Retinal pigment epithelial cell (primary cell): Measurements from ENCODE around the gene RIPOR2.
A peak's percentile ranks its signal among the peaks of the same experiment; 100 is the strongest.

Experiments
- DNase-seq: peaks from one replicate; pipeline ENCODE4 v3.0.0-alpha.2; 2010; ENCODE audit warnings: low read depth
- H3K4me3 ChIP-seq: 2 replicates; pipeline ENCODE4 v1.5.1; 2011; ENCODE audit warnings: mild to moderate bottlenecking, low read length, control low read depth, moderate library complexity
- TF ChIP-seq, protein P1 (sequence below): conservative IDR thresholded peaks from 2 replicates; pipeline ENCODE4 v1.5.1; 2011; ENCODE audit warnings: low read depth, low read length, control low read depth, inconsistent platforms

Gene RIPOR2

DNA sequence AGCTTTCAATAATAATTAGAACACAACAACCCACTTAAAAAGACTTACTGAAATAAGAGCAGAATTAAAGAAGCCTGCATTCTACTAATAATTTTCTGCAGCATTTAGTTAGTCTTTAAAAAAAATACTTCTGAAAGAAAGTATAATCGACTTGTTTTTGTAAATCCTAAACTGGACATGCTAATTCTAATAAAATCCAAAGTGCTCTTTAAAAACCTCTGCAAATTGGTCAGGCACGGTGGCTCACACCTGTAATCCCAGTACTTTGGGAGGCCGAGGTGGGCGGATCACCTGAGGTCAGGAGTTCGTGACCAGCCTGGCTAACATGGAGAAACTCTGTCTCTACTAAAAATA lies 79.5 kb downstream of the RIPOR2 start:
- TF ChIP-seq, protein P1, sequence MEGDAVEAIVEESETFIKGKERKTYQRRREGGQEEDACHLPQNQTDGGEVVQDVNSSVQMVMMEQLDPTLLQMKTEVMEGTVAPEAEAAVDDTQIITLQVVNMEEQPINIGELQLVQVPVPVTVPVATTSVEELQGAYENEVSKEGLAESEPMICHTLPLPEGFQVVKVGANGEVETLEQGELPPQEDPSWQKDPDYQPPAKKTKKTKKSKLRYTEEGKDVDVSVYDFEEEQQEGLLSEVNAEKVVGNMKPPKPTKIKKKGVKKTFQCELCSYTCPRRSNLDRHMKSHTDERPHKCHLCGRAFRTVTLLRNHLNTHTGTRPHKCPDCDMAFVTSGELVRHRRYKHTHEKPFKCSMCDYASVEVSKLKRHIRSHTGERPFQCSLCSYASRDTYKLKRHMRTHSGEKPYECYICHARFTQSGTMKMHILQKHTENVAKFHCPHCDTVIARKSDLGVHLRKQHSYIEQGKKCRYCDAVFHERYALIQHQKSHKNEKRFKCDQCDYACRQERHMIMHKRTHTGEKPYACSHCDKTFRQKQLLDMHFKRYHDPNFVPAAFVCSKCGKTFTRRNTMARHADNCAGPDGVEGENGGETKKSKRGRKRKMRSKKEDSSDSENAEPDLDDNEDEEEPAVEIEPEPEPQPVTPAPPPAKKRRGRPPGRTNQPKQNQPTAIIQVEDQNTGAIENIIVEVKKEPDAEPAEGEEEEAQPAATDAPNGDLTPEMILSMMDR = no peak
- DNase-seq = no peak
- H3K4me3 ChIP-seq = no peak overlapping the region

DNA sequence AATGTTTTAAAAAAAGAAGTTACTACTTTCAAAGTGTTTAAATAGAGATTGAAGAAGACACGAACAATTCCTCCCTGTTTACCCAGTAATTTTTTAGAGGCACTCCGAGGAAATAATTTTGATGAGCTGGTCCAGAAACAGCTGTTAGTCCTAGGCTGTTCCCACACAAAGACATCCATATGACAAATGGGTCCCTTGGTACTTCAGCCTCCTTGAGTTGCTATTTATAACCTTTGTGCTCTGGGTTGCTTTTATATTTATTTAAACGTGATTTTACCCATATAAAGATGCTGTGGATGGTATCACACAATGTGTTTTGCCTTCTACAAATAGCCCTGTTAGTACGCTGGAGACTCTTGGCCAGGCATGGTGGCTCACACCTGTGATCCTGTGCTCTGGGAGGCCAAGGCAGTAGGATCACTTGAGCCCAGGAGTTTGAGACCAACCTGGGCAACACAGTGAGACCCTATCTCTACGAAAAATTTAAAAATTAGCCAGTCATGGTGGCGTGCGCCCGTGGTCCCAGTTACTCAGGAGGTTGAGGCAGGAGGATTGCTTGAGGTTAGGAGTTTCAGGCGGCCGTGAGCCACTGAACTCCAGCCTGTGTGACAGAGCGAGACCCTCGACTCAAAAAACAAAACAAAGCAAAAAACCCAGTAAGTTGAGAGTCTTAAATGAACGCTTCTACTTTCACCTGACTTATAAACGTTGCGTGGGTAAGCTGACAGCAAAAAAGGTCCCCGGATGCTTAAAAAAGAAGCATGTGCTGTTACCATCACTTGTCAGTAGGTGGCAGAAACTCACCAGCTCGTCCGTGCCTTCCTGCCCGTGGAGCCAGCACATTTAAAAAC lies 80.1 kb downstream of the RIPOR2 start:
- peak; percentile 29 for DNase-seq
- TF ChIP-seq, protein P1 = peak; percentile 89
- H3K4me3 ChIP-seq = no peak overlapping the region

DNA sequence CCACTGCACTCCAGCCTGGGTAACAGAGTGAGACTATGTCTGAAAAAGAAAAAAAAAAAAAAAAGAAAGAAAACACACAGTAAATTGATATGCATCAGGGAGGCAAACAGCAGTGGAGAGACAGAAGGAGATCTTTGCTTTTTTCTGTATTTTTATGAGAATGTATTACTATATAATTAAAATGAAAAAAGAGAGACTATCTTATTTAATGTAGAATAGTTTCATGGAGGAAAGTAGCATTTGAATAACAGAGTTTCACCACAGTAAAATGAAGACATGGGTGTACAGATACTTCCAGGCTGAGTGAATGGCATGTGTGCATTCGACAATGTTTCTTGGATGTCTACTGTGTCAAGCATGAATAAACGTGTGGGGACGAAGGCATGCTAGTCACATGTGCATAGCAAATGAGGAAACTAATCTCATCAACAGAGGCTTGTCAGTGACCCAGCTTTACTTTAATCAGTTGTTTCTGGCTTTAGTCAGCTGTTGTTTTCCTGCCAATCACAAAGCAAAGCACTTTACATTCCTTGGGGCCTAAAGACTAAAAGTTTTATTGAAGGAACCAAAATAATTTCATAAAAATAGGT lies 81.6 kb downstream of the RIPOR2 start:
- no peak overlapping the region for H3K4me3 ChIP-seq
- TF ChIP-seq, protein P1 = no peak
- peak; percentile 24 for DNase-seq

DNA sequence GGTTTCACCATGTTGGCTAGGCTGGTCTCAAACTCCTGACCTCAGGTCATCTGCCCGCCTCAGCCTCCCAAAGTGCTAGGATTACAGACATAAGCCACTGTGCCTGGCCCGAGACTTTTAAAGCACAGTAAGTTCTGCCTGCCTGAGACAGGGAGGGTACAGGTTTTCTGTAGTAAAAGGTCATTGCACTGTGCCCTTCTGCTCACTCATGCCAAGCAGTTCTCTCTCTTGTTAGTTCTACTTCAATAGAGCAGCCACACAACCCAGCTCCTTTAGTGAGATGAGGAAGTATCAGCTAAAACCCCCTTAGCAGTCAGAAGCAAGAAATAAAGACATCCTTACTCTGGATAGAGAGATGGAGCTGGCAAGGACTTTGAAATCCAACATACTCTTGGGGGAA lies 84.7 kb downstream of the RIPOR2 start:
- TF ChIP-seq, protein P1 = no peak
- H3K4me3 ChIP-seq = no peak overlapping the region
- DNase-seq = no peak

DNA sequence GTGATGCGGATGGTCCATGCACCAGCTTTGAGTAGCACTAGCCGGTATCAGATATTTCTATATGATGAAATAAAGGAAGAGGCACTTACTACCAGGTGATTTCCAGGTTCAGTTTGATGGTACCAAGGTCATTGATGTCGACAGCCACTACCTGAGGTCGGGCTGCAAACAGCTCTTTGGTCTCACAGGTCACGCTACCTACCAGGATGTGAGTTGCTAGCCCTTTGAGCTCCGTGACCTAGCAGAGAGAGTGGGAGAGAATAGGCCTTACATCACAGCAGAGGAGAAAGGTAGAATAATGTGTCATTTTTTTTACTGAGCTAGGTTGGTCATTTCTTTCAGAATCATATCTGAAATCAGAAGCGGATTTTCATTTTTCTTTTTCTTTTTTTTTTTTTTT lies 86.0 kb downstream of the RIPOR2 start:
- TF ChIP-seq, protein P1 = no peak
- no peak for DNase-seq
- H3K4me3 ChIP-seq = no peak overlapping the region

DNA sequence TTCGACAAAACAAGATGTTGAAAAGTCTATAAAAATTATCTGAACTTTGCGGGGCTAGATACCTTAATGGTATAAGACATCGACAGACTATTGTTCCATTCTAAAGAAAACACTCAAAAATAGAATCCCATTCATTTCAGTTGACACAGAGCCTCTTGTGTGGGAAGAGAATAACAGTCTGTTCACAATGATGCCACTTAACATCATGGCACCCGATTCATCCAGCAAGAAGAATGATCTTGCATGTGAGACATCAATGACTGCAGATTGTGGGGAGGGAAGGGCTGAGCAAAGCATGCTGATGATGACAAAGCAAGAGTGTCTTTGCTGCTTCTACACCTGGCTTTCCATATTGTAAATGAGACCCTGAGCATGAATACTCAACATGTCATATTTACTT lies 87.3 kb downstream of the RIPOR2 start:
- no peak overlapping the region for H3K4me3 ChIP-seq
- TF ChIP-seq, protein P1 = no peak
- no peak for DNase-seq

DNA sequence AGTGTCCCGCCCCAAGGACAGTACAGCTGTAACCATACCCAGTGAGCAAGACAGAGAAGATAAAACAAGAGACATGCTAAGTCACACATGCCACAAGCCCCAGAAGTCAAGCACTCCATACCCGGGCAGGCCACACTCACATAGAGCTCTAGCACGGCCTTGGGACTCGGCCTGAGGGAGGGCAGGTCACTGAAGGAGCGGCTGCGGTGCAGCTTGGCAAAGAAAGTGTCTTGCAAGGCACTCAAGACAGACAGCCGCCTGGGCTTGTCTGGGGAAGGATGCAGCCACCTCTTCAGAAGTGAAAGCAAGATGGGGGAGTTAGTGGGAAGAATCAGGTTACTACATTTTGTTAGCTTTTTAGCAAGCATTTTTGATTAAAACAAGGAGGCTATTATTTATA lies 88.4 kb downstream of the RIPOR2 start:
- no peak for DNase-seq
- H3K4me3 ChIP-seq = no peak overlapping the region
- TF ChIP-seq, protein P1 = no peak
